ENCODE data around the gene TIAM1.

Gene TIAM1

DNA sequence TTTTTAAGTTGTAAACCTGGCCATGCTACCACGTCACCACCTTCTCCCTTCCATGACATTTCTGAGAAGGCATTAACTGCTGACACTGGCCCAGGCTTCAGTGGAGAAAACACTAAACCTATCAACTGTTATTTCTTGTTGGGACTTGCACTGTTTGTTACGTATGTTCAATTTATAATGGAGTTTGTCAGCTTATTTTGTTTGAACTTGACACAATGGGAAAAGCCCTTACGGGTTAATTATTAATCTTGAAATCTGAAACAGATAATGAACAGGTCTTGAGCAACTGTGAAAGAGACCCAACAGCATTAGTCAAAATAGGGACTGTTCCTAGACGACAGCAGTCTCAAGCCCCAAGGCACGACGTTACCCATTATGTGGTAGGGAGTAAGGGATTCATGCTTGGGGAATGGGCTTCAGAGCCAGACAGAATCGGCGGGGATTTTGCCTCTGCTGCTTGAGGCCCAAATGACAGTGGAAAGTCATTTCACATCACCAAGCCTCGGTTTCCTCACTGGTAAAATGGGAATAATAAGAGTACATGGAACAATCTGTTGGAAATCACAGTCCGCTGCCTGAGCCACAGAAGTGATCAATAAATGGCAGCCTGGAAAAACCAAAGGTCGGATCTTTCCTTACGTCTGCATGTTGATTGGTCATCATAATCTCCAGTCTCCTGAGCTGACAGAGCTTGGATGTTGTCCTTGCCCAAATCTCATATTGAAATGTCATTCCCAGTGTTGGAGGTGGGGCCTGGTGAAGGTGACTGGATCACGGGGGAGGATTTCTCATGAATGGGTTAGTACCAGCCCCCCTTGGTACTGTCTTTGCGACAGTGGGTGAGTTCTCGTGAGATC, 44.5 kb downstream of the TIAM1 start:
- Histone ChIP-seq H3K27me3 (replicated peaks; ENCODE audit: control insufficient read depth, insufficient read depth, low read length) (no peaks in the 10 kb centered on the region), H3K36me3 (ENCODE audit: control insufficient read depth, insufficient read depth, low read length) (no peaks in the 10 kb centered on the region), H3K4me3 (replicated peaks; ENCODE audit: low read depth, low read length) (no peak overlapping the region)
- no peak for DNase-seq (ENCODE audit: extremely low read depth, insufficient read length)
- TF ChIP-seq, protein P1, sequence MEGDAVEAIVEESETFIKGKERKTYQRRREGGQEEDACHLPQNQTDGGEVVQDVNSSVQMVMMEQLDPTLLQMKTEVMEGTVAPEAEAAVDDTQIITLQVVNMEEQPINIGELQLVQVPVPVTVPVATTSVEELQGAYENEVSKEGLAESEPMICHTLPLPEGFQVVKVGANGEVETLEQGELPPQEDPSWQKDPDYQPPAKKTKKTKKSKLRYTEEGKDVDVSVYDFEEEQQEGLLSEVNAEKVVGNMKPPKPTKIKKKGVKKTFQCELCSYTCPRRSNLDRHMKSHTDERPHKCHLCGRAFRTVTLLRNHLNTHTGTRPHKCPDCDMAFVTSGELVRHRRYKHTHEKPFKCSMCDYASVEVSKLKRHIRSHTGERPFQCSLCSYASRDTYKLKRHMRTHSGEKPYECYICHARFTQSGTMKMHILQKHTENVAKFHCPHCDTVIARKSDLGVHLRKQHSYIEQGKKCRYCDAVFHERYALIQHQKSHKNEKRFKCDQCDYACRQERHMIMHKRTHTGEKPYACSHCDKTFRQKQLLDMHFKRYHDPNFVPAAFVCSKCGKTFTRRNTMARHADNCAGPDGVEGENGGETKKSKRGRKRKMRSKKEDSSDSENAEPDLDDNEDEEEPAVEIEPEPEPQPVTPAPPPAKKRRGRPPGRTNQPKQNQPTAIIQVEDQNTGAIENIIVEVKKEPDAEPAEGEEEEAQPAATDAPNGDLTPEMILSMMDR (IDR thresholded peaks at IDR 0.05; ENCODE audit: insufficient read depth, low read length, poor library complexity, severe bottlenecking), result no peak

DNA sequence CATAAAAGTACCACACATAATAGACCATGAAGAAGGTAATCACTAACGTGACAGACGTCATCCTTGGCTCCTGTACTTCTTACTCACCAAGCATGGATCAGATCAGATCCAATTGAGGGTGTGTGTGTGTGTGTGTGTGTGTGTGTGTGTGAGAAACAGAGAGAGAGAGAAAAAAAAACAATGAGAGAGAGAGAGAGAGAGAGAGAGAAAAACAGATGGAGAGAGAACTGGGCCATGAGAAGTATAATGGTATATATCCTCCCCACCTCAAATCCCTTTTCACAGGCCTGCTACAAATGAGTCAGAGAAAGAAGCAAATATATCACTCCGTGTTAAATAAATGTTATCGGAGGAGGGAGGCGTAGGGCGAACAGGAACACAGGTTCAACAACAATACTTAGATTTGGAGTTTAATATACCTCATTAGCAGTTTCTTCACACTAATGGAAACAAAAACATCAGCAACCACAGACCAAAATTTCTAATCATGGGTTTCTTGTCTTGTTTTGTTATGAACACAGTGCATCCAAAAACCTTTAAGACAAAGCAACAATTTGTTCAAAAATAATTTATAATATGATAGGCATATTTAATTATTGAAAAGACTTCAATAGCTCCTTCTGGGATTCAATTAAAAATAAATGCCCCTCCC, 45.3 kb downstream of the TIAM1 start:
- no peak overlapping the region for H3K4me3 ChIP-seq (replicated peaks; ENCODE audit: low read depth, low read length)
- TF ChIP-seq, protein P1 (IDR thresholded peaks at IDR 0.05; ENCODE audit: insufficient read depth, low read length, poor library complexity, severe bottlenecking), result no peak
- DNase-seq (ENCODE audit: extremely low read depth, insufficient read length), result no peak

DNA sequence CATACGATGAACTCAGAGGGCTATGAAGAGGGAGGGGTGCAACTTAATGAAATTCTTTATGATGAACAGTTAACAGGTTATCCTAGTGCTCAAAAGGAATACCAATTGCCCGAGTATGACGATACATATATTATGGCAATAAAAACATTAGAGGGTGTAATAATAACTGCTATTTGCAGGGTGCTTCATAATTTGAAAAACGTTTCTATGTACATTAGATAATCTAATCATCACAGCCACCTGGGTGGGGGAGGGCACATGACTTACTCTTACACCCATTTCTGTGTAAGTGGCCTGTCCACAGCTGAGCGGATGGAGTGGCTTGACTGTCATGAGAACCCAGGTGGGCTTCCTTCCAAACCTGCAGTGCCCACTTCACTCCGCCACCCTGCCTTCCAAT, 46.3 kb downstream of the TIAM1 start:
- Histone ChIP-seq H3K27me3 (replicated peaks; ENCODE audit: control insufficient read depth, insufficient read depth, low read length) (no peaks in the 10 kb centered on the region), H3K4me3 (replicated peaks; ENCODE audit: low read depth, low read length) (no peak overlapping the region), H3K36me3 (ENCODE audit: control insufficient read depth, insufficient read depth, low read length) (no peaks in the 10 kb centered on the region)
- DNase-seq (ENCODE audit: extremely low read depth, insufficient read length), result no peak
- TF ChIP-seq, protein P1 (IDR thresholded peaks at IDR 0.05; ENCODE audit: insufficient read depth, low read length, poor library complexity, severe bottlenecking), result no peak

More for the DNA sequence above, 45.3 kb downstream of the TIAM1 start:
- H3K27me3 ChIP-seq (replicated peaks; ENCODE audit: control insufficient read depth, insufficient read depth, low read length), result no peaks in the 10 kb centered on the region
- no peaks in the 10 kb centered on the region for H3K36me3 ChIP-seq (ENCODE audit: control insufficient read depth, insufficient read depth, low read length)

DNA sequence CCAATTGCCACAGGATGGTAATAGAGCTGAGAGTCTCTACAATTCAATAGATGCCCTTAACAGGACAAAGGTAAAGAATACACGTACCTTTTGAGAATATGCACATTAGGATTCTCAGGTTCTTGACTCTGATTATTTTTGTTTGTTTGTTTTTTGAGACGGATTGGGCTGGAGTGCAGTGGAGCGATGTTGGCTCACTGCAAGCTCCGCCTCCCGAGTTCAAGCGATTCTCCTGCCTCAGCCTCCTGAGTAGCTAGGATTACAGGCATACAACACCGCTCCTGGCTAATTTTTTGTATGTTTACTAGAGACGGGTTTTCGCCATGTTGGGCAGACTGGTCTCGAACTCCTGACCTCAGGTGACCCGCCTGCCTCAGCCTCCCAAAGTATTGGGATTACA, 48.4 kb downstream of the TIAM1 start:
- TF ChIP-seq, protein P1 (IDR thresholded peaks at IDR 0.05; ENCODE audit: insufficient read depth, low read length, poor library complexity, severe bottlenecking), result no peak
- Histone ChIP-seq H3K4me3 (replicated peaks; ENCODE audit: low read depth, low read length) (no peak overlapping the region), H3K27me3 (replicated peaks; ENCODE audit: control insufficient read depth, insufficient read depth, low read length) (no peaks in the 10 kb centered on the region), H3K36me3 (ENCODE audit: control insufficient read depth, insufficient read depth, low read length) (no peaks in the 10 kb centered on the region)
- no peak for DNase-seq (ENCODE audit: extremely low read depth, insufficient read length)

DNA sequence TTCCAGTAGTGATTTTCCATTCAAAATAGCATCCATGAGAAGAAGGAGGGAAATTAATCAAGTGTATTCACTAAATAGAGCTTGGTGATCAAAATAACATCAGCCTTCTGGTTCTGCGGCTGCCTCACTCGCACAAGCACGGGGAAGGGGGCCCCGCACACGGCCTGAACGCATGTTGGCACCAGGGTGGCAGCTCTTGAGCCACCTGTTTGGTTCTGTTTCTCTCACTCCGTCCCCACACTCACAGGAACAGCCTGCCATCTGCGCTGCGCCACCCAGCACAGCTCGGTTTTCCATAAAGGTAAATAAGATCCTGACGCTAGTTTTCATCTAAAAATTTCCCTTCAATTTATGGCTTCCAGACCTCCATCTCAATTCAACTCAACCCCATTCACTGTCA, 49.4 kb downstream of the TIAM1 start:
- H3K36me3 ChIP-seq (ENCODE audit: control insufficient read depth, insufficient read depth, low read length), result no peaks in the 10 kb centered on the region
- DNase-seq (ENCODE audit: extremely low read depth, insufficient read length), result no peak
- TF ChIP-seq, protein P1 (IDR thresholded peaks at IDR 0.05; ENCODE audit: insufficient read depth, low read length, poor library complexity, severe bottlenecking), result no peak

More for the DNA sequence above, 49.4 kb downstream of the TIAM1 start:
- Histone ChIP-seq H3K27me3 (replicated peaks; ENCODE audit: control insufficient read depth, insufficient read depth, low read length) (no peaks in the 10 kb centered on the region), H3K4me3 (replicated peaks; ENCODE audit: low read depth, low read length) (no peak overlapping the region)

All from GM06990 (cell line).